Measurements from ENCODE around the gene SLCO1A2. TPM values are rescaled to one million over a fixed set of nuclear protein-coding genes. Genes with fewer than 3 reads are reported as not detected.

SLCO1A2 gene
- total RNA-seq, 1 experiment from 2014 or later: 10.3 TPM

GRCh38 chr12:21289698-21290097 is 45.0 kb downstream of the SLCO1A2 start:
- H4K91ac ChIP-seq (ENCODE audit: insufficient read length, low read depth, low read length): no peak overlapping the region
- H3K56ac ChIP-seq (ENCODE audit: insufficient read length, low read depth, low read length): no peak overlapping the region
- no peaks in the 10 kb centered on the region for H3K23me2 ChIP-seq (ENCODE audit: insufficient read length, low read depth, low read length, poor library complexity, severe bottlenecking)
- TF ChIP-seq, protein P1, sequence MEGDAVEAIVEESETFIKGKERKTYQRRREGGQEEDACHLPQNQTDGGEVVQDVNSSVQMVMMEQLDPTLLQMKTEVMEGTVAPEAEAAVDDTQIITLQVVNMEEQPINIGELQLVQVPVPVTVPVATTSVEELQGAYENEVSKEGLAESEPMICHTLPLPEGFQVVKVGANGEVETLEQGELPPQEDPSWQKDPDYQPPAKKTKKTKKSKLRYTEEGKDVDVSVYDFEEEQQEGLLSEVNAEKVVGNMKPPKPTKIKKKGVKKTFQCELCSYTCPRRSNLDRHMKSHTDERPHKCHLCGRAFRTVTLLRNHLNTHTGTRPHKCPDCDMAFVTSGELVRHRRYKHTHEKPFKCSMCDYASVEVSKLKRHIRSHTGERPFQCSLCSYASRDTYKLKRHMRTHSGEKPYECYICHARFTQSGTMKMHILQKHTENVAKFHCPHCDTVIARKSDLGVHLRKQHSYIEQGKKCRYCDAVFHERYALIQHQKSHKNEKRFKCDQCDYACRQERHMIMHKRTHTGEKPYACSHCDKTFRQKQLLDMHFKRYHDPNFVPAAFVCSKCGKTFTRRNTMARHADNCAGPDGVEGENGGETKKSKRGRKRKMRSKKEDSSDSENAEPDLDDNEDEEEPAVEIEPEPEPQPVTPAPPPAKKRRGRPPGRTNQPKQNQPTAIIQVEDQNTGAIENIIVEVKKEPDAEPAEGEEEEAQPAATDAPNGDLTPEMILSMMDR (conservative IDR thresholded peaks at IDR 0.05): no peak
- Mint-ChIP-seq H3K4me1 (no peaks in the 10 kb centered on the region), H3K4me3 (no peak overlapping the region), H3K27ac (no peak overlapping the region), H3K36me3 (ENCODE audit: insufficient read depth in 1 of 3, low read depth in 3 of 3) (peaks cover 0 to 4% (median 0%) of the 10 kb centered on the region in 3 experiments; a peak in 1 of 7 replicates), H3K9me3 (no peaks in the 10 kb centered on the region; a peak in 1 of 5 replicates), H3K27me3 (ENCODE audit: low read depth) (no peaks in the 10 kb centered on the region)
- H4K5ac ChIP-seq (ENCODE audit: insufficient read length, low read depth, low read length): no peak overlapping the region
- H3K4me1 ChIP-seq (ENCODE audit: insufficient read depth, low read length): no peaks in the 10 kb centered on the region
- no peak overlapping the region for H2BK20ac ChIP-seq (ENCODE audit: low read depth, low read length, poor library complexity, severe bottlenecking)
- H2BK15ac ChIP-seq (ENCODE audit: low read depth, low read length): no peak overlapping the region
- no peaks in the 10 kb centered on the region for H4K20me1 ChIP-seq (ENCODE audit: control insufficient read depth, insufficient read depth, insufficient read length)
- no CpG with 5 or more reads among the region's 4 CpGs for WGBS (ENCODE audit: extremely low coverage, insufficient read length, low lambda C conversion rate)
- no peak overlapping the region for H3K18ac ChIP-seq (ENCODE audit: insufficient read length, low read depth, low read length)
- H2AFZ ChIP-seq (ENCODE audit: low read length): no peak overlapping the region
- H3K9ac ChIP-seq (ENCODE audit: extremely low read depth, insufficient read length, low read length): no peak overlapping the region
- no peaks in the 10 kb centered on the region for H3K9me3 ChIP-seq (ENCODE audit: control insufficient read depth, low read depth, low read length)
- no peaks in the 10 kb centered on the region for H3K79me2 ChIP-seq (ENCODE audit: insufficient read depth, low read length)
- no peaks in the 10 kb centered on the region for H3K27me3 ChIP-seq (ENCODE audit: insufficient read depth, low read length)
- no peak overlapping the region for H2AK5ac ChIP-seq (ENCODE audit: insufficient read length, low read length)
- no peaks in the 10 kb centered on the region for H3K79me1 ChIP-seq (ENCODE audit: insufficient read depth, low read depth, low read length, poor library complexity, severe bottlenecking)
- no peak overlapping the region for H3K14ac ChIP-seq (ENCODE audit: insufficient read depth, low read length)
- H3K27ac ChIP-seq (ENCODE audit: insufficient read length, low read depth, low read length): no peak overlapping the region
- H4K8ac ChIP-seq (replicated peaks; ENCODE audit: insufficient read length, low read depth, low read length): no peak overlapping the region
- H2BK5ac ChIP-seq (ENCODE audit: insufficient read length, low read length): no peak overlapping the region
- no peak overlapping the region for H3K23ac ChIP-seq (ENCODE audit: insufficient read length, low read depth, low read length)
- no peak overlapping the region for H2BK12ac ChIP-seq (ENCODE audit: insufficient read length, low read depth, low read length)
- DNase-seq: no peak
- no peak overlapping the region for H3K4ac ChIP-seq (ENCODE audit: low read depth, low read length)
- H3T11ph ChIP-seq (ENCODE audit: low read length): no peak overlapping the region
- H2BK120ac ChIP-seq (ENCODE audit: low read depth, low read length, poor library complexity, severe bottlenecking): no peak overlapping the region
- no peak overlapping the region for H3K4me2 ChIP-seq (ENCODE audit: insufficient read depth, insufficient read length, low read length)

All from H9 (cell line).